Measurements from ENCODE around the gene ZNF524.

ZNF524 gene

GRCh38 chr19:55620410-55621204, 20.5 kb downstream of the ZNF524 start:
- DNase-seq (ENCODE audit: low read depth): no peak

- no peak for DNase-seq (ENCODE audit: low read depth)
These were observed 21.2 kb downstream of the ZNF524 start for GRCh38 chr19:55621205-55621672.

- no peak for DNase-seq (ENCODE audit: low read depth)
These were observed 21.7 kb downstream of the ZNF524 start for GRCh38 chr19:55621673-55622231.

- no peak for DNase-seq (ENCODE audit: low read depth)
These were observed 22.3 kb downstream of the ZNF524 start for GRCh38 chr19:55622242-55622969.

- DNase-seq (ENCODE audit: low read depth): no peak
These were observed 23.0 kb downstream of the ZNF524 start for GRCh38 chr19:55623130-55623529.

GRCh38 chr19:55623561-55623960, 23.5 kb downstream of the ZNF524 start:
- DNase-seq (ENCODE audit: low read depth): no peak

- peak; percentile 81 for DNase-seq (ENCODE audit: low read depth)
These were observed 24.3 kb downstream of the ZNF524 start, which contains the start of gene ZNF784 for GRCh38 chr19:55624109-55625003. TSS of gene ZNF784 (minus strand) at chr19:55624566. CDS start at chr19:55624561, 5 bp downstream.

- no peak for DNase-seq (ENCODE audit: low read depth)
These were observed 24.9 kb downstream of the ZNF524 start for GRCh38 chr19:55625004-55625326.

- DNase-seq (ENCODE audit: low read depth): no peak
These were observed 26.3 kb downstream of the ZNF524 start for GRCh38 chr19:55626350-55626749.

GRCh38 chr19:55632463-55632834, 32.4 kb downstream of the ZNF524 start:
- DNase-seq (ENCODE audit: low read depth): peak; percentile 83

GRCh38 chr19:55633861-55634260, 33.8 kb downstream of the ZNF524 start:
- DNase-seq (ENCODE audit: low read depth): no peak

GRCh38 chr19:55635334-55635717, 35.2 kb downstream of the ZNF524 start:
- DNase-seq (ENCODE audit: low read depth): no peak

GRCh38 chr19:55635856-55636440, 35.9 kb downstream of the ZNF524 start:
- no peak for DNase-seq (ENCODE audit: low read depth)

GRCh38 chr19:55636723-55637122, 36.6 kb downstream of the ZNF524 start:
- no peak for DNase-seq (ENCODE audit: low read depth)

GRCh38 chr19:55637534-55637933, 37.4 kb downstream of the ZNF524 start:
- no peak for DNase-seq (ENCODE audit: low read depth)

- no peak for DNase-seq (ENCODE audit: low read depth)
These were observed 38.8 kb downstream of the ZNF524 start for GRCh38 chr19:55638864-55639359.

GRCh38 chr19:55640043-55640576, 40.0 kb downstream of the ZNF524 start:
- no peak for DNase-seq (ENCODE audit: low read depth)

GRCh38 chr19:55640577-55641425, 40.7 kb downstream of the ZNF524 start, which contains the start of gene ZNF580:
TSS of gene ZNF580 (plus strand) at chr19:55641002. CDS start at chr19:55642509, 1,507 bp downstream.
- DNase-seq (ENCODE audit: low read depth): no peak

GRCh38 chr19:55641426-55642152, 41.5 kb downstream of the ZNF524 start:
- no peak for DNase-seq (ENCODE audit: low read depth)

Data from GM04504 (cell line).